CD8-positive, alpha-beta memory T cell (primary cell): ENCODE data around the gene MAPK9. TPM values are rescaled to one million over a fixed set of nuclear protein-coding genes. Genes with fewer than 3 reads are reported as not detected.

Experiments used
- CTCF ChIA-PET: fragments of 350-600 bp; sonication (Branson Sonifier 250); formaldehyde crosslinking; loops from one replicate; lab custom pipeline; 2021; ENCODE audit warnings: antibody characterized with exemption; lab: Charles Lee
- POLR2A ChIA-PET: fragments of 350-600 bp; sonication (Branson Sonifier 250); formaldehyde crosslinking; loops from one replicate; lab custom pipeline; 2021; ENCODE audit warnings: antibody characterized with exemption; lab: Charles Lee
- DNase-seq, 5 donors: peaks; one replicate each; pipeline versions ENCODE4 v3.0.0 to v3.0.0-alpha.2; 2020 to 2022; ENCODE audit warnings: mixed read lengths in 1 of 5
- H3K27ac ChIP-seq: one replicate; pipeline ENCODE4 v1.7.0; 2013; ENCODE audit warnings: low read depth, mild to moderate bottlenecking, low read length, moderate library complexity
- H3K27me3 ChIP-seq: 2 replicates; pipeline ENCODE4 v1.7.0; 2013; ENCODE audit warnings: low read length, mild to moderate bottlenecking; ENCODE audit not compliant: insufficient read depth, poor library complexity, severe bottlenecking
- H3K36me3 ChIP-seq: 2 replicates; pipeline ENCODE4 v1.7.0; 2013; ENCODE audit warnings: mild to moderate bottlenecking, low read length, moderate library complexity; ENCODE audit not compliant: insufficient read depth
- H3K4me1 ChIP-seq: 2 replicates; pipeline ENCODE4 v1.7.0; 2013; ENCODE audit warnings: mild to moderate bottlenecking, low read length, moderate library complexity; ENCODE audit not compliant: insufficient read depth
- H3K4me3 ChIP-seq: 2 replicates; pipeline ENCODE4 v1.7.0; 2013; ENCODE audit warnings: mild to moderate bottlenecking, low read length
- H3K9me3 ChIP-seq: 2 replicates; pipeline ENCODE4 v1.7.0; 2013; ENCODE audit warnings: mild to moderate bottlenecking, low read length
- H3K27ac Mint-ChIP-seq, 8 donors: one replicate each; pipeline ENCODE4 v1.8.0; 2020 to 2021; ENCODE audit warnings: mixed read lengths in 8 of 8, mild to moderate bottlenecking in 6 of 8, inconsistent platforms in 3 of 8, moderate library complexity in 3 of 8
- H3K27me3 Mint-ChIP-seq, 2 donors: one replicate each; pipeline ENCODE4 v1.8.0; 2020 to 2021; ENCODE audit warnings: mixed read lengths in 2 of 2, mild to moderate bottlenecking in 1 of 2, moderate library complexity in 1 of 2
- H3K36me3 Mint-ChIP-seq, 3 donors: one replicate each; pipeline ENCODE4 v1.8.0; 2020 to 2021; ENCODE audit warnings: mixed read lengths in 3 of 3, inconsistent platforms in 1 of 3, mild to moderate bottlenecking in 1 of 3
- H3K4me1 Mint-ChIP-seq, 3 donors: one replicate each; pipeline ENCODE4 v1.8.0; 2020 to 2021; ENCODE audit warnings: mixed read lengths in 3 of 3, inconsistent platforms in 1 of 3, mild to moderate bottlenecking in 1 of 3
- H3K4me3 Mint-ChIP-seq, 7 donors: one replicate each; pipeline ENCODE4 v1.8.0; 2020 to 2021; ENCODE audit warnings: mixed read lengths in 7 of 7, mild to moderate bottlenecking in 6 of 7, moderate library complexity in 4 of 7, inconsistent platforms in 2 of 7
- H3K9me3 Mint-ChIP-seq, 5 donors: one replicate each; pipeline ENCODE4 v1.8.0; 2020 to 2022; ENCODE audit warnings: mixed read lengths in 5 of 5, mild to moderate bottlenecking in 3 of 5, moderate library complexity in 2 of 5, inconsistent platforms in 1 of 5
- polyA plus RNA-seq: library from polyadenylated mRNA; unstranded; fragments of 300-500 nt; fragmentation: Illumina TruSeq; gene quantifications from one replicate; pipeline ENCODE4 v1.2.3, GENCODE V29; 2021
- total RNA-seq, 2 experiments: library from RNA; stranded (reverse); gene quantifications; one replicate each; pipeline ENCODE4 v1.2.3, GENCODE V29; 2021

The MAPK9 gene
- total and polyA plus RNA-seq, 3 experiments from 2014 or later, result 34.9 to 46.2 (median 44.3) TPM

DNA sequence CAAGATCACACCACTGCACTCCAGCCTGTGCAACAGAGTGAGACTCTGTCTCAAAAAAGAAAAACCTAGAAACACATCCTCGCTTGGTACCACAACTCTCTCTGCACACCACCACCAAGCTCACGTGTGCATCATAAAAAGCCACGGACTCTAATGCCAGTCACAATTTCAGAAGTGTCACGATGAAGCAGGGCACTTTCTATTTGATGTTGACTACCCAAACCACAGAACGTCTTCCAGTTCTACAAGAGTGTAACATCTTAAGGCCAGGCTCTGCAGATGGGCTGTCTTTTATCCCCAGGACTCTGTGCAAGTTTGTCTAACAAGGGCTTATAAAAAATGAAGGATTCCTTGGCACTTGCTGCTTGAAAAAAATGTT lies 38.4 kb upstream of the MAPK9 start:
- ChIA-PET CTCF (interaction anchor here (0.7 to 2.6 kb wide), 4 partner anchors 14 to 36 kb away, joined by 3 to 45 read pairs (median 3); no protein-coding TSS in a partner anchor), POLR2A (no interaction called here)
- Mint-ChIP-seq H3K9me3 (no peaks in the 10 kb centered on the region), H3K27ac (peak overlapping the region in 1 of 8 donors; percentile 77), H3K36me3 (peaks cover 0 to 2% (median 1%) of the 10 kb centered on the region in 3 donors), H3K27me3 (peaks cover 14 to 17% of the 10 kb centered on the region in 2 donors), H3K4me3 (no peak overlapping the region), H3K4me1 (peaks cover 1 to 4% (median 3%) of the 10 kb centered on the region in 3 donors)
- H3K27me3 ChIP-seq, result no peaks in the 10 kb centered on the region
- H3K36me3 ChIP-seq, result no peaks in the 10 kb centered on the region
- no peak for DNase-seq
- H3K4me3 ChIP-seq, result no peak overlapping the region
- no peak overlapping the region for H3K27ac ChIP-seq
- H3K9me3 ChIP-seq, result no peaks in the 10 kb centered on the region
- H3K4me1 ChIP-seq, result no peaks in the 10 kb centered on the region

DNA sequence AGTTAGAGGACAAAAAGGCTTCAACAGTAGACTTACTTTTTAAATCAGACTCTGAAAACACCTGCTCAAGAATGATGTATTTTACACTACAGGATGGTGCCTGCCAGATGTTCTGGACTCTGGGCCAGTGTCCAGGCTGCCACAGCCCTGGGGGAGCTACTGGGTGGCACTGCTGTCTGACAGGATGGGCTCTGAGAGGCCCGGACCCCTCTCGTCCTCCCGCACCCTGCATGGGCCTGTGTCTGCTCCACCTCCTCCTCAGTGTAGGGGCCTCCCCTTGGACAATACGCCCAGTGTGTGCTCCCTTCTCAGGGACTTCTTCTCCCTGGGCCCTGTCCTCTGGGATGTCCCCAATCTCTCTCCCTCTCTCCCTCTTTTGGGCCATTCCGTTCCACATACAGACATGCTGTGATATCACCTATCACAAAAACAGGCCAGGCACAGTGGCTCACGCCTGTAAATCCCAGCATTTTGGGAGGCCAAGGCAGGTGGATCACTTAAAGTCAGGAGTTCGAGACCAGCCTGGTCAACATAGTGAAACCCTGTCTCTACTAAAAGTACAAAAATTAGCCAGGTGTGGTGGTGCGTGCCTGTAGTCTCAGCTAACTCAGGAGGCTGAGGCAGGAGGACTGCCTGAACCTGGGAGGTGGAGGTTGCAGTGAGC lies 37.9 kb upstream of the MAPK9 start:
- peak overlapping the region in 1 of 8 donors; percentile 77 for H3K27ac Mint-ChIP-seq
- Histone ChIP-seq H3K9me3 (no peaks in the 10 kb centered on the region), H3K27ac (no peak overlapping the region), H3K4me3 (no peak overlapping the region), H3K36me3 (no peaks in the 10 kb centered on the region), H3K4me1 (no peaks in the 10 kb centered on the region), H3K27me3 (no peaks in the 10 kb centered on the region)
- ChIA-PET POLR2A (no interaction called here), CTCF (interaction anchor here (0.7 to 2.6 kb wide), 13 partner anchors 8 to 143 kb away, joined by 3 to 45 read pairs (median 4); no protein-coding TSS in a partner anchor)
- peaks cover 13 to 17% of the 10 kb centered on the region in 2 donors for H3K27me3 Mint-ChIP-seq
- no peaks in the 10 kb centered on the region for H3K9me3 Mint-ChIP-seq
- peaks cover 0 to 2% (median 1%) of the 10 kb centered on the region in 3 donors for H3K36me3 Mint-ChIP-seq
- peaks cover 1 to 4% (median 3%) of the 10 kb centered on the region in 3 donors for H3K4me1 Mint-ChIP-seq
- DNase-seq, result no peak
- H3K4me3 Mint-ChIP-seq, result no peak overlapping the region

DNA sequence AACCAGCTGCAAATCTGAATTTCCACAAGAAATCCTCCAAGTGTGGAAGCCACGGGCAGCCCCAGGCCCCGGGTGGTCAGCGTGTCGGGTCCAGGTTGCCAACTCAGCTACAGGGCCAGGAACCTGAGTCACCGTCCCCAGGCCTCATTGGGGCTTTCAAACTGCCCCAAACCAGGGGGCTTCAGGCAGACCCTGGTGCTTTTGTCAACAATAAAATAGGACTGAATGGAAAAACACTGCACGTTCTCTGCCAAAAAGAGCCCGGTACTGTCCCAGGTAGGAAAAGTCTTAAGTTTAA lies 37.2 kb upstream of the MAPK9 start:
- H3K9me3 ChIP-seq, result no peaks in the 10 kb centered on the region
- ChIA-PET POLR2A (interaction anchor here (0.6 to 1.4 kb wide), 2 partner anchors 23 to 35 kb away, joined by 3 to 8 read pairs; no protein-coding TSS in a partner anchor), CTCF (interaction anchor here (0.6 to 2.6 kb wide), 28 partner anchors 9 to 203 kb away, joined by 3 to 45 read pairs (median 4); no protein-coding TSS in a partner anchor)
- H3K36me3 ChIP-seq, result no peaks in the 10 kb centered on the region
- peaks cover 1 to 4% (median 3%) of the 10 kb centered on the region in 3 donors for H3K4me1 Mint-ChIP-seq
- no peak overlapping the region for H3K27ac Mint-ChIP-seq
- no peaks in the 10 kb centered on the region for H3K9me3 Mint-ChIP-seq
- DNase-seq, result no peak
- H3K4me3 Mint-ChIP-seq, result no peak overlapping the region
- H3K27me3 Mint-ChIP-seq, result peaks cover 8 to 14% of the 10 kb centered on the region in 2 donors
- no peaks in the 10 kb centered on the region for H3K27me3 ChIP-seq
- peaks cover 0 to 2% (median 1%) of the 10 kb centered on the region in 3 donors for H3K36me3 Mint-ChIP-seq
- no peak overlapping the region for H3K27ac ChIP-seq
- H3K4me3 ChIP-seq, result no peak overlapping the region
- no peaks in the 10 kb centered on the region for H3K4me1 ChIP-seq

GRCh38 chr5:180328296-180329137 lies 36.6 kb upstream of the MAPK9 start:
- CTCF ChIA-PET, result interaction anchor here (0.6 to 2.6 kb wide), 28 partner anchors 9 to 202 kb away, joined by 3 to 45 read pairs (median 4); no protein-coding TSS in a partner anchor
- no peaks in the 10 kb centered on the region for H3K36me3 ChIP-seq
- H3K4me1 ChIP-seq, result no peaks in the 10 kb centered on the region
- H3K4me3 ChIP-seq, result no peak overlapping the region
- DNase-seq, result peak; percentile 63 to 88 (median 78)
- no peak overlapping the region for H3K27ac Mint-ChIP-seq
- no peaks in the 10 kb centered on the region for H3K9me3 Mint-ChIP-seq
- peaks cover 6 to 8% of the 10 kb centered on the region in 2 donors for H3K27me3 Mint-ChIP-seq
- H3K9me3 ChIP-seq, result no peaks in the 10 kb centered on the region
- no peak overlapping the region for H3K27ac ChIP-seq
- peaks cover 0 to 2% (median 1%) of the 10 kb centered on the region in 3 donors for H3K36me3 Mint-ChIP-seq
- POLR2A ChIA-PET, result interaction anchor here (0.6 to 1.4 kb wide), 2 partner anchors 23 to 35 kb away, joined by 3 to 8 read pairs; no protein-coding TSS in a partner anchor
- H3K4me1 Mint-ChIP-seq, result peaks cover 1 to 4% (median 3%) of the 10 kb centered on the region in 3 donors
- no peaks in the 10 kb centered on the region for H3K27me3 ChIP-seq
- H3K4me3 Mint-ChIP-seq, result no peak overlapping the region

- no peaks in the 10 kb centered on the region for H3K27me3 ChIP-seq
- H3K9me3 ChIP-seq, result no peaks in the 10 kb centered on the region
- CTCF ChIA-PET, result interaction anchor here (1.2 to 3.6 kb wide), 3 partner anchors 11 to 36 kb away, joined by 3 to 17 read pairs (median 3); no protein-coding TSS in a partner anchor
- H3K4me1 Mint-ChIP-seq, result peaks cover 1 to 4% (median 3%) of the 10 kb centered on the region in 3 donors
- POLR2A ChIA-PET, result no interaction called here
- peaks cover 4 to 7% of the 10 kb centered on the region in 2 donors for H3K27me3 Mint-ChIP-seq
- no peaks in the 10 kb centered on the region for H3K9me3 Mint-ChIP-seq
- no peak overlapping the region for H3K4me3 ChIP-seq
- no peaks in the 10 kb centered on the region for H3K36me3 ChIP-seq
- no peak overlapping the region for H3K4me3 Mint-ChIP-seq
- H3K36me3 Mint-ChIP-seq, result peaks cover 0 to 2% (median 0%) of the 10 kb centered on the region in 3 donors
- H3K27ac Mint-ChIP-seq, result no peak overlapping the region
- DNase-seq, result no peak
- no peaks in the 10 kb centered on the region for H3K4me1 ChIP-seq
- no peak overlapping the region for H3K27ac ChIP-seq
These were observed 35.2 kb upstream of the MAPK9 start for GRCh38 chr5:180326989-180327565.

- no peak for DNase-seq
- CTCF ChIA-PET, result interaction anchor here (1.4 to 3.6 kb wide), 2 partner anchors 9 to 31 kb away, joined by 7 to 17 read pairs; no protein-coding TSS in a partner anchor
- Histone ChIP-seq H3K4me3 (no peak overlapping the region), H3K27me3 (no peaks in the 10 kb centered on the region), H3K27ac (no peak overlapping the region), H3K4me1 (no peaks in the 10 kb centered on the region), H3K36me3 (no peaks in the 10 kb centered on the region), H3K9me3 (no peaks in the 10 kb centered on the region)
- Mint-ChIP-seq H3K36me3 (peaks cover 0 to 1% (median 0%) of the 10 kb centered on the region in 3 donors), H3K27me3 (peaks cover 0 to 7% of the 10 kb centered on the region in 2 donors), H3K4me3 (no peak overlapping the region), H3K9me3 (no peaks in the 10 kb centered on the region), H3K4me1 (no peaks in the 10 kb centered on the region), H3K27ac (no peak overlapping the region)
- POLR2A ChIA-PET, result no interaction called here
These were observed 32.7 kb upstream of the MAPK9 start for GRCh38 chr5:180324601-180324950.

GRCh38 chr5:180323941-180324600 lies 32.2 kb upstream of the MAPK9 start:
- DNase-seq, result no peak
- Mint-ChIP-seq H3K27me3 (peaks cover 0 to 7% of the 10 kb centered on the region in 2 donors), H3K9me3 (no peaks in the 10 kb centered on the region), H3K36me3 (peaks cover 0 to 1% (median 0%) of the 10 kb centered on the region in 3 donors), H3K27ac (no peak overlapping the region), H3K4me3 (no peak overlapping the region), H3K4me1 (no peaks in the 10 kb centered on the region)
- Histone ChIP-seq H3K4me1 (no peaks in the 10 kb centered on the region), H3K27ac (no peak overlapping the region), H3K9me3 (no peaks in the 10 kb centered on the region), H3K36me3 (no peaks in the 10 kb centered on the region), H3K27me3 (no peaks in the 10 kb centered on the region), H3K4me3 (no peak overlapping the region)
- ChIA-PET POLR2A (no interaction called here), CTCF (interaction anchor here (1.4 to 3.6 kb wide), 2 partner anchors 8 to 31 kb away, joined by 7 to 17 read pairs; no protein-coding TSS in a partner anchor)
